Activated gamma-delta T cell (primary cell): Measurements from ENCODE around the gene CLN6.
"Not testable (repeated sequence)": the region's sequence is repeated elsewhere in the genome, so short reads cannot be mapped to it uniquely, and the experiment has no call there.

Experiments used
- DNase-seq: peaks from one replicate; lab custom pipeline; 2025; lab: John Stamatoyannopoulos, UW

CLN6 gene

GRCh38 chr15:68190048-68190447, 39.5 kb downstream of the CLN6 start:
- no peak for DNase-seq

GRCh38 chr15:68188647-68189046, 40.9 kb downstream of the CLN6 start:
- DNase-seq: no peak

GRCh38 chr15:68187559-68187958, 42.0 kb downstream of the CLN6 start:
- no peak for DNase-seq

GRCh38 chr15:68186671-68187397, 42.7 kb downstream of the CLN6 start:
- DNase-seq: no peak

DNA sequence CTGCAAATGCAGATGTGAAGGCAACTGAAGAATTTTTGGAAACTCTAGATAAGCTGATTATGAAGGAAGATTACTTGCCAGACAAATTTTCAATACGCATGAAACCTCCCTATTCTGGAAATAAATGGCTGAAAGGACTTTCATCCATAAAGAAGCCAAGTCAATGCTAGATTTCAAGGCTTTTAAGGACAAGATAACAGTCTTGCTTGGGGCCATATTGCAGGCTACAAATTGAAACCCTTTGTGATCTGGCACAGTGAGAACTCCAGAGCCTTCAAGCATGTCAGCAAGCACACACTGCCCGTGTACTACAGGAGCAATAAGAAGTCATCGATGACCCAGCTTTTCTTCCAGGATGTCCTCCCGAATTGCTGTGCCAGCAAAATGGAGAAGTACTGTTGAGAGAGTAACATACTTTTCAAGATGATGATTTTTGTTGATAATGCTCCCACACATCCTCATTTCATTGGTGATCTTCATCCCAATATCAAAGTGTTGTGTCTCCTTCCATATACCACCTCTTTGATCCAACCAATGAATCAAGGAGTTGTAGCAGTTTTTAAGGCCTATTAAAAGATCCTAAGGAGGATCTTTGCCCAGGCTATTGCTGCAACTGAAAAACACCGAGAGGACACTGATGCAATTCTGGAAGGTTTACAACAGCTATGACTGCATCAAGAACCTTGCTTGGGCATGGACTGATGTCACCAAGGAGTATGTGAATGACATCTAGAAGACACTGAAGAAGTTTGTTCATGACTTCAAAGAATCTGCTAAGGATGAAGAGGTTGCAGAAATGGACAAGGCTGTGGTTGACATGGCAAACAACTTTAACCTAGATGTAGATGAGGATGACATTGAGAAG, 44.7 kb downstream of the CLN6 start:
- no peak for DNase-seq

GRCh38 chr15:68183616-68184315, 45.8 kb downstream of the CLN6 start:
- no peak for DNase-seq

GRCh38 chr15:68177742-68178141, 51.8 kb downstream of the CLN6 start:
- DNase-seq: no peak

DNA sequence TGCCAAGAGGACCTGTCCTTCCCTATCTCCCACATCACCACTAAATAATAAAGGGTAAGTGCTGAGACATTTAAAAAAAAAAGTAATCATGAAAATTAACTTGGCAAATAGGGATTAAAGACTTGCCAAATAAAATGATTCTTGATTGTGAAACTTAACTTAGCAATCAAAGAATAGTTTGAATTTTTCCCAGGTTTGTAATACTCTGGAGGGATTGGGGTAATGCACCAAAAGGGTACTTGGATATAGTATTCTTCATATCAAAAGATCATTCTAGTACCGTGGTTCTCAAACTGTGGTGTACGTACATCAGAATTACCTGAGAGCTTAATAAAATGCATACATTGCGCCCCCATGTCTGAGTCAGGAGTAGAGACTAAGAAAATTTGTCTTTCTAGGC, 52.9 kb downstream of the CLN6 start:
- DNase-seq: no peak

DNA sequence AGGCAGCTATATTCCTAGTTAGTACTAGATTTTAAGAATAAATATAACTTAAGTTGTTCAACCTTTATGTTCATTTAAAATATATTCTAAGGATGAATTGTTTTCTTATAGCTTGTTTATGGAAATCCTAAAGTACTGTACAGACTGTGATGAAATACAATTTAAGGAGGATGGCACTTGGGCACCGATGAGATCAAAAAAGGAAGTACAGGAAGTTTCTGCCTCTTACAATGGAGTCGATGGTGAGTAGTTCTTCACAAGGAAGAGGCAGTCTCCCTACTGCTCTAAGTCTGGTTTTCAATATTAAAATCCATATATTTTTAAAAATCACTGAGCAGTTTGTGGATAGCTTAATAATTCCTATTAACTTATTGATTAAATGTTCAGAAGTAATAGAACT, 54.0 kb downstream of the CLN6 start:
- no peak for DNase-seq

DNA sequence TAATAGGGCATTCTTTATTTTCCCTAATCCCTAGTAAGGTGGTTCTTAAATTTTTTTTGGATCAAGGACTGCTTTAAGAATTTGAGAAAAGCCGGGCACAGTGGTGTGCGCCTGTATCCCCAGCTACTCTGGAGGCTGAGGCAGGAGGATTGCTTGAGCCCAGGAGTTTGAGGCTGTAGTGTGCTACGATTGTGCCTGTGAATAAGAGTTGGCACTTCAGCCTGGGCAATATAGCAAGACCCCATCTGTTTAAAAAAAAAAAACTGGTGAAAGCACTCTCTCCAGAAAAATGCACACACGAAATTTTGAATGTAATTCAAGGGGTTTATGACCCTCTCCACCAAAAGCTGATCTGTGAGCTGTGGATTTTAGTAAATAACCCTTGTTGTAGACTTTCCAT, 56.4 kb downstream of the CLN6 start:
- no peak for DNase-seq

DNA sequence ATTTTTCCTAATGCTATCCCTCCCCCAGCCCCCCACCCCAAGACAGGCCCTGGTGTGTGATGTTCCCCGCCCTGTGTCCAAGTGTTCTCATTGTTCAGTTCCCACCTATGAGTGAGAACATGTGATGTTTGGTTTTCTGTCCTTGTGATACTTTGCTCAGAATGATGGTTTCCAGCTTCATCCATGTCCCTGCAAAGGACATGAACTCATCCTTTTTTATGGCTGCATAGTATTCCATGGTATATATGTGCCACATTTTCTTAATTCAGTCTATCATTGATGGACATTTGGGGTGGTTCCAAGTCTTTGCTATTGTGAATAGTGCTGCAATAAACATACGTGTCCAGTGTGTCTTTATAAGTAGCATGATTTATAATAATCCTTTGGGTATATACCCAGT, 57.5 kb downstream of the CLN6 start:
- DNase-seq: not testable (repeated sequence)

DNA sequence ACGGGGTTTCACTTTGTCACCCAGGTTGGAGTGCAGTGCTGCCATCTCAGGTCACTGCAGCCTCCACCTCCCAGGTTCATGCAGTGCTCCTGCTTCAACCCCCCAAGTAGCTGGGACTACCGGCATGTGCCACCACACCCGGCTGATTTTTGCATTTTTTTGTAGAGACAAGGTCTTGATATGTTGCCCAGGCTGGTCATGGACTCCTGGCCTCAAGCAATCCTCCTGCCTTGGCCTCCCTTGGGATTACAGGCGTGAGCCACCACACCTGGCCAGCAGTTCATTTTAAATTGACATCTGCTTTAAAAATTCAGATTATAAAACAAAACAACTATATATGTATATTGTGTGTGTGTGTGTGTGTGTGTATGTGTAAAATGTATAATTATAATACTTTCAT, 62.7 kb downstream of the CLN6 start:
- DNase-seq: no peak

DNA sequence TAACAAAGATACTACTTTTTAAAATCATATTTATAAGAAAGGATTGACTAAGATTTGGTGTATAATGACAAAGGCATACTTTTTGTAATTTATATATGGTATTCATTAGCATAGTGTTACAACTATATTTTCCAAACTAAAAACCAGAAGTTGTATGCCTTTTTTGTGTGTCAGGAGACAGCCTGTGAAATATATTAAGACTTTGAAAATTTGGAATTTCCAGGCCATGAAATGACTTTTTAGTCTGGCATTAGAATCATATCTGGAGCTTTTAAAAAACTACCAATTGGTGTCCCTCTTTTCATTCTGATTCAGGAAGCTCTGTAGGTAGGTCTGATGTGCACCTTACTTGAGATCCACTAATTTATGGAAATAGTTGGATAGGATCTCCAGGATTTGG, 66.3 kb downstream of the CLN6 start:
- DNase-seq: no peak

GRCh38 chr15:68158046-68158628, 71.4 kb downstream of the CLN6 start:
- DNase-seq: no peak

GRCh38 chr15:68157074-68157473, 72.5 kb downstream of the CLN6 start:
- DNase-seq: no peak
